HepG2 (cell line): Measurements from ENCODE around the gene MAB21L4. TPM values are rescaled to one million over a fixed set of nuclear protein-coding genes. Genes with fewer than 3 reads are reported as not detected.

Source experiments
- DPF2 ChIP-seq: sonication (generic); formaldehyde crosslinking; IDR thresholded peaks from 2 replicates; pipeline ENCODE4 v1.4.0; 2020; ENCODE audit warnings: mild to moderate bottlenecking, low read depth, missing genetic modification reagents, borderline replicate concordance
- ERF ChIP-seq: IDR thresholded peaks from 2 replicates; pipeline ENCODE4 v1.6.1; 2018; ENCODE audit warnings: missing biosample characterization, missing genetic modification reagents
- ETV5 ChIP-seq: IDR thresholded peaks from 2 replicates; pipeline ENCODE4 v1.6.1; 2018; ENCODE audit warnings: missing biosample characterization, missing genetic modification reagents, inconsistent platforms, borderline replicate concordance
- FOXK1 ChIP-seq: sonication (generic); formaldehyde crosslinking; IDR thresholded peaks from 2 replicates; pipeline ENCODE4 v1.4.0; 2020; ENCODE audit warnings: low read depth, missing genetic modification reagents, borderline replicate concordance
- FOXP4 ChIP-seq: sonication (generic); formaldehyde crosslinking; IDR thresholded peaks from 2 replicates; pipeline ENCODE4 v1.4.0; 2020; ENCODE audit warnings: missing genetic modification reagents
- MAFF ChIP-seq: IDR thresholded peaks from 2 replicates; pipeline ENCODE4 v1.6.1; 2011; ENCODE audit warnings: low read depth, low read length, improper control_type of control experiment
- MIXL1 ChIP-seq: IDR thresholded peaks from 2 replicates; pipeline ENCODE4 v1.6.1; 2016
- NR1H2 ChIP-seq: sonication (generic); formaldehyde crosslinking; IDR thresholded peaks from 2 replicates; pipeline ENCODE4 v1.8.1; 2022; ENCODE audit warnings: low read depth, missing genetic modification reagents, borderline replicate concordance
- PHF21A ChIP-seq: sonication (generic); formaldehyde crosslinking; IDR thresholded peaks from 2 replicates; pipeline ENCODE4 v1.5.0; 2020; ENCODE audit warnings: mild to moderate bottlenecking, missing genetic modification reagents
- PITX1 ChIP-seq: sonication (generic); formaldehyde crosslinking; IDR thresholded peaks from 2 replicates; pipeline ENCODE4 v1.5.1; 2020; ENCODE audit warnings: mild to moderate bottlenecking, missing genetic modification reagents
- RCOR2 ChIP-seq: IDR thresholded peaks from 2 replicates; pipeline ENCODE4 v1.6.1; 2016; ENCODE audit warnings: missing biosample characterization, missing genetic modification reagents
- SALL1 ChIP-seq: sonication (generic); formaldehyde crosslinking; IDR thresholded peaks from 2 replicates; pipeline ENCODE4 v1.8.0; 2022; ENCODE audit warnings: mild to moderate bottlenecking, missing genetic modification reagents
- TFAP4 ChIP-seq: sonication (generic); IDR thresholded peaks from 2 replicates; pipeline ENCODE4 v1.6.1; 2016; ENCODE audit warnings: low read depth, borderline replicate concordance
- TFDP2 ChIP-seq: sonication (generic); formaldehyde crosslinking; IDR thresholded peaks from 2 replicates; pipeline ENCODE4 v1.4.0; 2020; ENCODE audit warnings: missing genetic modification reagents
- XRCC5 ChIP-seq: fragments of 200-400 bp; formaldehyde crosslinking; optimal IDR thresholded peaks from 2 replicates; pipeline ENCODE3; 2017; ENCODE audit warnings: mild to moderate bottlenecking, low read length
- YEATS4 ChIP-seq: sonication (generic); formaldehyde crosslinking; IDR thresholded peaks from 2 replicates; pipeline ENCODE4 v1.4.0; 2020; ENCODE audit warnings: missing genetic modification reagents, borderline replicate concordance
- ZBED4 ChIP-seq: sonication (generic); formaldehyde crosslinking; IDR thresholded peaks from 2 replicates; pipeline ENCODE4 v1.4.0; 2020; ENCODE audit warnings: missing genetic modification reagents, borderline replicate concordance
- polyA plus RNA-seq, 8 experiments: library from polyadenylated mRNA; depleted of rRNA in 3 of 8; stranded (reverse) in 7 of 8; unstranded in 1 of 8; fragments of >200 nt; fragmentation: Illumina TruSeq in 4 of 8; extraction: Trizol in 4 of 8; gene quantifications; 2 replicates each; pipeline versions ENCODE4 v1.2.1 to v1.2.3, GENCODE V29; 2011 to 2016; ENCODE audit warnings: low read depth in 4 of 8, missing spikeins in 1 of 8, mixed read lengths in 1 of 8; ENCODE audit not compliant: insufficient read depth in 1 of 8
- total RNA-seq, 5 experiments: library from RNA; depleted of rRNA; stranded (reverse); fragments of >200 nt; fragmentation: Illumina TruSeq; extraction: Trizol; gene quantifications; 2 replicates each; pipeline ENCODE4 v1.2.3, GENCODE V29; 2016; ENCODE audit warnings: low read depth in 1 of 5
- TF ChIP-seq, protein P1 (sequence below): IDR thresholded peaks from 2 replicates; pipeline ENCODE4 v1.6.1; 2016; ENCODE audit warnings: low read depth
- TF ChIP-seq, protein P2 (sequence below): IDR thresholded peaks from 2 replicates; pipeline ENCODE4 v1.6.1; 2016

Gene MAB21L4
- total and polyA plus RNA-seq, 2 of the 13 experiments (the other 11 are each of a cell fraction or from before 2014, with no cell fraction given): 3.0 to 14.0 TPM

DNA sequence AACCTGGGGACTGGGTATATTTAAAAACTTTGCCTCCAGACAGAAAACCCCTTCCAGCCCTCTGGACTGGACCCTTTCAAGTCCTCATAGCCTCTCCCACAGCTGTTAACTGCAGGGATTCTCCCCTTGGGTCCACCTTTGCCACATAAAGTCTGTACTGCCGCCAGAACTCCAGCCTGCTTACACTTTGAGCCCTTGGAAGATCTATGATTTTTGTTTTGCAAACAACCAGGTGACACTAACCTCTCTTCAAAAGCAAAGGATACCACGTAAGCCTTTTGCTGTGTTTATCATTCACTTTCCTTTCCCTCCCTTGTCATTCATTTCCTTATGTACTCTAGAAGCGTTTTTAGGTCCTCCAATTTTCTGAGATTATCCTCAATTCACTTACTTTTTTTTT, 31.5 kb downstream of the MAB21L4 start (continued):
- peak; percentile 68 for TF ChIP-seq FOXP4
- 0 out of 2 replicates have a peak, but pooled peaks have one; percentile 42 for TF ChIP-seq RCOR2
- TF ChIP-seq ZBED4 (CRISPR knock-in tag): peak; percentile 57; the same call in 1 of the 2 replicates
- TF ChIP-seq ETV5: peak; percentile 52; the same call in 1 of the 2 replicates
- peak; percentile 47; the same call in 1 of the 2 replicates for TF ChIP-seq FOXK1 (CRISPR knock-in tag)
- peak; percentile 71 for TF ChIP-seq PHF21A (CRISPR knock-in tag)
- peak; percentile 93 for TF ChIP-seq SALL1 (CRISPR knock-in tag)
- TF ChIP-seq, protein P1, sequence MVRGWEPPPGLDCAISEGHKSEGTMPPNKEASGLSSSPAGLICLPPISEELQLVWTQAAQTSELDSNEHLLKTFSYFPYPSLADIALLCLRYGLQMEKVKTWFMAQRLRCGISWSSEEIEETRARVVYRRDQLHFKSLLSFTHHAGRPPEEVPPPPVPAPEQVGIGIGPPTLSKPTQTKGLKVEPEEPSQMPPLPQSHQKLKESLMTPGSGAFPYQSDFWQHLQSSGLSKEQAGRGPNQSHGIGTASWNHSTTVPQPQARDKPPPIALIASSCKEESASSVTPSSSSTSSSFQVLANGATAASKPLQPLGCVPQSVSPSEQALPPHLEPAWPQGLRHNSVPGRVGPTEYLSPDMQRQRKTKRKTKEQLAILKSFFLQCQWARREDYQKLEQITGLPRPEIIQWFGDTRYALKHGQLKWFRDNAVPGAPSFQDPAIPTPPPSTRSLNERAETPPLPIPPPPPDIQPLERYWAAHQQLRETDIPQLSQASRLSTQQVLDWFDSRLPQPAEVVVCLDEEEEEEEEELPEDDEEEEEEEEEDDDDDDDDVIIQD: 0 out of 2 replicates have a peak, but pooled peaks have one; percentile 32
- peak; percentile 73; the same call in 1 of the 2 replicates for TF ChIP-seq PITX1 (CRISPR knock-in tag)
- TF ChIP-seq NR1H2 (CRISPR knock-in tag): no peak
- no peak for TF ChIP-seq XRCC5
- peak; percentile 39; the same call in 1 of the 2 replicates for TF ChIP-seq TFDP2 (CRISPR knock-in tag)
- peak; percentile 41; the same call in 1 of the 2 replicates for TF ChIP-seq MIXL1
- TF ChIP-seq, protein P2, sequence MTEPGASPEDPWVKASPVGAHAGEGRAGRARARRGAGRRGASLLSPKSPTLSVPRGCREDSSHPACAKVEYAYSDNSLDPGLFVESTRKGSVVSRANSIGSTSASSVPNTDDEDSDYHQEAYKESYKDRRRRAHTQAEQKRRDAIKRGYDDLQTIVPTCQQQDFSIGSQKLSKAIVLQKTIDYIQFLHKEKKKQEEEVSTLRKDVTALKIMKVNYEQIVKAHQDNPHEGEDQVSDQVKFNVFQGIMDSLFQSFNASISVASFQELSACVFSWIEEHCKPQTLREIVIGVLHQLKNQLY (CRISPR knock-in tag): peak; percentile 51; the same call in 1 of the 2 replicates
- peak; percentile 84; the same call in 1 of the 2 replicates for TF ChIP-seq TFAP4
- TF ChIP-seq YEATS4: peak; percentile 26; the same call in 1 of the 2 replicates
- peak; percentile 52 for TF ChIP-seq ERF
- peak; percentile 16; the same call in 1 of the 2 replicates for TF ChIP-seq MAFF
- TF ChIP-seq DPF2: peak; percentile 69; the same call in 1 of the 2 replicates
